Mononuclear cell (primary cell): ENCODE results near the gene ERBB3. TPM values are rescaled to one million over a fixed set of nuclear protein-coding genes. Genes with fewer than 3 reads are reported as not detected.

Source experiments
- total RNA-seq: library from RNA; depleted of rRNA; stranded (reverse); fragments of >200 nt; gene quantifications from one replicate; pipeline ENCODE4 v1.2.3, GENCODE V29; 2012

Gene ERBB3
- total RNA-seq, 1 donor: 1.4 TPM

Other genes with a start within 250 kb of the ERBB3 start
- gene MMP19, start 237.2 kb upstream of the ERBB3 start, total RNA-seq: 4.2 TPM
- 21.2 TPM for gene PYM1, start 152.3 kb upstream of the ERBB3 start, total RNA-seq
- gene DGKA, start 149.0 kb upstream of the ERBB3 start, total RNA-seq: 329 TPM
- not detected for gene PMEL, start 114.1 kb upstream of the ERBB3 start, total RNA-seq
- 6.9 TPM for gene CDK2, start 113.3 kb upstream of the ERBB3 start, total RNA-seq
- 25.1 TPM for gene RAB5B, start 106.1 kb upstream of the ERBB3 start, total RNA-seq
- gene SUOX, start 82.9 kb upstream of the ERBB3 start, total RNA-seq: 2.4 TPM
- gene IKZF4, start 59.1 kb upstream of the ERBB3 start, total RNA-seq: 1.3 TPM
- 1,312 TPM for gene RPS26, start 38.2 kb upstream of the ERBB3 start, total RNA-seq
- 103 TPM for gene PA2G4, start 24.4 kb downstream of the ERBB3 start, total RNA-seq
- gene RPL41, start 36.5 kb downstream of the ERBB3 start, total RNA-seq: 5,493 TPM
- 8.6 TPM for gene ZC3H10, start 38.1 kb downstream of the ERBB3 start, total RNA-seq
- gene ESYT1, start 48.1 kb downstream of the ERBB3 start, total RNA-seq: 62.1 TPM
- 2.1 TPM for gene MYL6B, start 72.4 kb downstream of the ERBB3 start, total RNA-seq
- gene MYL6, start 78.2 kb downstream of the ERBB3 start, total RNA-seq: 729 TPM
- 61.1 TPM for gene SMARCC2, start 109.3 kb downstream of the ERBB3 start, total RNA-seq
- gene RNF41, start 141.8 kb downstream of the ERBB3 start, total RNA-seq: 34.3 TPM
- gene NABP2, start 144.2 kb downstream of the ERBB3 start, total RNA-seq: 8.9 TPM
- gene SLC39A5, start 149.9 kb downstream of the ERBB3 start, total RNA-seq: not detected
- 8.4 TPM for gene ANKRD52, start 178.2 kb downstream of the ERBB3 start, total RNA-seq
- 14.8 TPM for gene COQ10A, start 186.8 kb downstream of the ERBB3 start, total RNA-seq
- gene CS, start 220.2 kb downstream of the ERBB3 start, total RNA-seq: 148 TPM
- gene CNPY2, start 235.8 kb downstream of the ERBB3 start, total RNA-seq: 22.6 TPM